Sigmoid colon (tissue), 4 donors: Measurements from ENCODE around the gene OR5AN1.

Source experiments
- EP300 ChIP-seq, 4 donors: sonication (generic); formaldehyde crosslinking; IDR thresholded peaks; one replicate each; pipeline ENCODE4 v1.6.1; 2017; ENCODE audit warnings: antibody characterized with exemption in 4 of 4
- POLR2A ChIP-seq, 2 donors: fragments of 450-650 bp; IDR thresholded peaks; one replicate each; pipeline ENCODE4 v1.6.1; 2016; ENCODE audit warnings: antibody characterized with exemption in 2 of 2, mild to moderate bottlenecking in 2 of 2, moderate library complexity in 2 of 2
- POLR2AphosphoS5 ChIP-seq, 4 donors: sonication (generic); formaldehyde crosslinking; IDR thresholded peaks; one replicate each; pipeline ENCODE4 v1.6.1; 2017; ENCODE audit warnings: antibody characterized with exemption in 4 of 4
- TF ChIP-seq, protein P1 (sequence below), 4 experiments: fragments of 450-650 bp in 3 of 4; fragments of 200-600 bp in 1 of 4; IDR thresholded peaks; one replicate each; pipeline ENCODE4 v1.5.1; 2016 to 2019; ENCODE audit warnings: antibody characterized with exemption in 4 of 4, mild to moderate bottlenecking in 3 of 4, moderate library complexity in 2 of 4

DNA sequence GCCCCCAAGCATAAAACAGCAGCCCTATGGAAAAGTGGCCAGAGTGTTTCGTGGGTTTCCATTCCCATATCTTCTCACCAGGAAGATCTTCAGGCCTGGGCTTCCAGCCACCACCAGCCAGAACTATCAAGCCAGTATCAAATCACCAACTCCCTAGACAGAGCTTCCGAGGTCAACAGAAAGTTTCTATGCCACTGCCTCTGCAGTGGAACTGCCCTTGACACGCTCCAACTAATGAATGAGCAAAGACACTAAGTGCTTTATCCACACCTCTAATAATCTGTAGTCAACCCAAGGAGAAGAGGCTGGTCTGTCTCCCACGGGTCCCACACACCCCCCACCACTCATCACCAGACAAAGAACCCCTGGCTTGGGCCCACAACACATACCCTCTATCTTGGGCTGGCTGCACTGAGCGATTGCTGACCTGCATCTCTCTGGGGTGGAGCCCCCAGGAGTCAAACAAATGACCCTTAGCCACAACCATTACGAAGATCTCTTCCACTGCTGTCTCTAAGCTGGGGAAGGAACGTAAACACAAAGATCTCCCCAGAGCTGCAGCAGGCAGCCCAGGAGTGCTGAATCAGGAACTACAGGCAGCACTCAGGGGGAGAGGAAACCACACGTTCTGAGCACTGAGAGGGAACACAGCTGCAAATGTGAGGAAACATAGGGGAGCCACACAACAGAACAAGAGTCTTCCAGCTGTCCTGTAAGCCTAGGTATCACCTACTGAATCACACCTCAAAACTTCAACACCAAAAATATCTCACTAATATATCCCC, 9.7 kb downstream of the OR5AN1 start:
- TF ChIP-seq, protein P1, sequence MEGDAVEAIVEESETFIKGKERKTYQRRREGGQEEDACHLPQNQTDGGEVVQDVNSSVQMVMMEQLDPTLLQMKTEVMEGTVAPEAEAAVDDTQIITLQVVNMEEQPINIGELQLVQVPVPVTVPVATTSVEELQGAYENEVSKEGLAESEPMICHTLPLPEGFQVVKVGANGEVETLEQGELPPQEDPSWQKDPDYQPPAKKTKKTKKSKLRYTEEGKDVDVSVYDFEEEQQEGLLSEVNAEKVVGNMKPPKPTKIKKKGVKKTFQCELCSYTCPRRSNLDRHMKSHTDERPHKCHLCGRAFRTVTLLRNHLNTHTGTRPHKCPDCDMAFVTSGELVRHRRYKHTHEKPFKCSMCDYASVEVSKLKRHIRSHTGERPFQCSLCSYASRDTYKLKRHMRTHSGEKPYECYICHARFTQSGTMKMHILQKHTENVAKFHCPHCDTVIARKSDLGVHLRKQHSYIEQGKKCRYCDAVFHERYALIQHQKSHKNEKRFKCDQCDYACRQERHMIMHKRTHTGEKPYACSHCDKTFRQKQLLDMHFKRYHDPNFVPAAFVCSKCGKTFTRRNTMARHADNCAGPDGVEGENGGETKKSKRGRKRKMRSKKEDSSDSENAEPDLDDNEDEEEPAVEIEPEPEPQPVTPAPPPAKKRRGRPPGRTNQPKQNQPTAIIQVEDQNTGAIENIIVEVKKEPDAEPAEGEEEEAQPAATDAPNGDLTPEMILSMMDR (IDR thresholded peaks at IDR 0.05): no peak
- TF ChIP-seq POLR2A (IDR thresholded peaks at IDR 0.05) (no peak), EP300 (IDR thresholded peaks at IDR 0.05) (no peak), POLR2AphosphoS5 (IDR thresholded peaks at IDR 0.05) (no peak)
